Measurements from ENCODE around the gene GLI3.

Gene GLI3

DNA sequence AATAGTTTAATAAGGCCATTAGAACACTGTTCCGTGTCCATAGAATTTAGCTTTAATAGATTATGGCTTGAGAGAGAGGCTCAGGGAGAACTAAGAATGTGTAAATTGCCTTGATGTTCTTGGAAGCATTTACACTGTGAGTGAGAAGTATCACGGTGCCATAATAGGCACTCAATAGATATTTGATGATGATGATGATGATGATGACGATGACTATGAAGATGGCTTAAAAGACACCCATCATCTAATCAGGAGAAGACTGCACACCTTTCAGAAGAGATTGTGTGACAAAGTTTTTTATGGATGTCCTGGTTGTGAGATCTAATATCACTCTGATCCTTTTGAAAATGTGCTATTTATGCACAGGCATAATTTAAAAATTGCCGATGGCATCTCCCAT is 264.2 kb downstream of the GLI3 start:
- Histone ChIP-seq H3K9me3 (ENCODE audit: insufficient read depth, low read length) (no peaks in the 10 kb centered on the region), H3K4me3 (ENCODE audit: insufficient read length, low read depth) (no peak overlapping the region), H3K36me3 (ENCODE audit: insufficient read depth, insufficient read length, low read length) (peaks cover 60% of the 10 kb centered on the region), H3K9ac (ENCODE audit: insufficient read length, low read depth) (no peak overlapping the region), H3K27me3 (ENCODE audit: insufficient read depth, insufficient read length) (no peaks in the 10 kb centered on the region), H3K4me1 (ENCODE audit: insufficient read depth, insufficient read length) (peaks cover 2% of the 10 kb centered on the region)
- TF ChIP-seq YY1 (IDR thresholded peaks at IDR 0.05; ENCODE audit: insufficient read depth, insufficient read length), result no peak
- no peak for TF ChIP-seq SUZ12 (IDR thresholded peaks at IDR 0.05; ENCODE audit: extremely low read depth, insufficient read depth, insufficient read length)
- no peak for TF ChIP-seq ZNF274 (IDR thresholded peaks at IDR 0.05; ENCODE audit: low read depth, low read length)
- DNase-seq (ENCODE audit: low read depth, low spot score), result no peak

DNA sequence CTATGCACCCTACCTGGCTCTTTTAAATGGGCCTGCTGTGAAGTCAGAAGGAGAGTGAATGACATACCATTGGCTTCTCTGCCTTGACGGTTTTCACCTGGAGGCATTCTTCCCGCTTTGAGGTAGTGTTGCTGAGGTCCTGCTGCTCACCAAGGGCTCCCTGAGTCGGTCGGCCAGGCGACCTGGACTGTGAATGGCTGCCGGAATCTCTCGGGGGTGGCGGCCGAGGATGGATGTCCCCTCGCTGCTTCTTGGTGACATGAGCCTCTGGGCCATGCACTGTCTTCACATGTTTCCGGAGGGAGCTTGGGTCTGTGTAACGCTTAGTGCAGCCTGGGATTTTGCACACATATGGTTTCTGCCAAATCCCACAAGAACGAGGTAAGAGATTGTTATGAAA is 264.7 kb downstream of the GLI3 start:
- H3K27me3 ChIP-seq (ENCODE audit: insufficient read depth, insufficient read length), result no peaks in the 10 kb centered on the region

DNA sequence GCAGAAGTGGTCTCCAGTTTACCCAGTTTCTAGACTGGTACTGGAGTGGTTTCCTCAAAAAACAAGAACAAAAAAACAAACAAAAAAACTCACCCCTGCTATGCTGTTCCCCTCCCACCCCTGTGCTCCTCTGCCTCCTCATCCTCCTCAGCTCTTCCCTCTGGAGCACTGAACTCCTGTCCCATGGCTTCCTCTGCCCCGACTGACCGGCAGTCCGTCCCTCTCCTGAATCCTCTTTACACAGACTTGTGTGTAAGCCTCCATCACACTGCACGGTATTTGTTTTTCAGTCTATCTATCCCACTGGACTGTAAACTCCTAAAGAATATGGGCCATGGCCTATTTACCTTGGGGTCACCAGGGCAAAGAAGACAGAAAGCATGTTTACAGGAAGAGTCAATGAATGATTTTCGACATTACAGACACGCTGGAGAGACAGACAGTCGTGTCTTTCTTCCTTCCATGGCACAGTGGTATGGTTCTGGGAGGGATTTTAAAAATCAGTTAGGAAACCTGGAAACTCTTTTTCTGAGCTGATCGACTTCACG is 265.3 kb downstream of the GLI3 start:
- no peaks in the 10 kb centered on the region for H3K27me3 ChIP-seq (ENCODE audit: insufficient read depth, insufficient read length)
- no peak for DNase-seq (ENCODE audit: low read depth, low spot score)
- no peaks in the 10 kb centered on the region for H3K4me1 ChIP-seq (ENCODE audit: insufficient read depth, insufficient read length)
- no peak overlapping the region for H3K4me3 ChIP-seq (ENCODE audit: insufficient read length, low read depth)
- TF ChIP-seq YY1 (IDR thresholded peaks at IDR 0.05; ENCODE audit: insufficient read depth, insufficient read length), result no peak
- TF ChIP-seq SUZ12 (IDR thresholded peaks at IDR 0.05; ENCODE audit: extremely low read depth, insufficient read depth, insufficient read length), result no peak
- no peak for TF ChIP-seq ZNF274 (IDR thresholded peaks at IDR 0.05; ENCODE audit: low read depth, low read length)
- H3K9ac ChIP-seq (ENCODE audit: insufficient read length, low read depth), result no peak overlapping the region
- H3K36me3 ChIP-seq (ENCODE audit: insufficient read depth, insufficient read length, low read length), result peaks cover 63% of the 10 kb centered on the region
- H3K9me3 ChIP-seq (ENCODE audit: insufficient read depth, low read length), result no peaks in the 10 kb centered on the region

More for the DNA sequence above, 264.7 kb downstream of the GLI3 start:
- no peak overlapping the region for H3K4me3 ChIP-seq (ENCODE audit: insufficient read length, low read depth)
- no peak overlapping the region for H3K9ac ChIP-seq (ENCODE audit: insufficient read length, low read depth)
- peaks cover 1% of the 10 kb centered on the region for H3K4me1 ChIP-seq (ENCODE audit: insufficient read depth, insufficient read length)
- peaks cover 61% of the 10 kb centered on the region for H3K36me3 ChIP-seq (ENCODE audit: insufficient read depth, insufficient read length, low read length)
- no peak for DNase-seq (ENCODE audit: low read depth, low spot score)
- H3K9me3 ChIP-seq (ENCODE audit: insufficient read depth, low read length), result no peaks in the 10 kb centered on the region
- TF ChIP-seq SUZ12 (IDR thresholded peaks at IDR 0.05; ENCODE audit: extremely low read depth, insufficient read depth, insufficient read length), result no peak
- TF ChIP-seq YY1 (IDR thresholded peaks at IDR 0.05; ENCODE audit: insufficient read depth, insufficient read length), result no peak
- no peak for TF ChIP-seq ZNF274 (IDR thresholded peaks at IDR 0.05; ENCODE audit: low read depth, low read length)

DNA sequence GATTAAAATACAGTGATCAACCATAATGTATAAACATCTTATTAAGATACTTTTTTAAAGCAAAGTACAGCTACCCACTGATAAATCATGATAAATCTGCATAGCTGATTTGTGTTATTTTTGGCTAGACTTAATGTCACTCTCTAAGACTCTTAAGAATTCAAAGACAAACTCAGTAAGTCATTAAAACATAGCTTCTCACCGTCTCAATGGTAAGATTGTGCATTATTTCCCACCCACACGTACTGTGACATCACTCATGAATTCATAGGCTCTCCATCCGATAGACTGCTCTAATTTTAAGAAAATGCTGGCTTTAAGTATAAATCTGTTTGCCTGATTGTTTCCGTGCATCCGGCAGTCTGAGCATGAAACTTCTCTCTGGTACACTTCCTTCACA is 266.1 kb downstream of the GLI3 start:
- no peak overlapping the region for H3K4me3 ChIP-seq (ENCODE audit: insufficient read length, low read depth)
- H3K9me3 ChIP-seq (ENCODE audit: insufficient read depth, low read length), result no peaks in the 10 kb centered on the region
- no peak overlapping the region for H3K9ac ChIP-seq (ENCODE audit: insufficient read length, low read depth)
- no peaks in the 10 kb centered on the region for H3K4me1 ChIP-seq (ENCODE audit: insufficient read depth, insufficient read length)
- DNase-seq (ENCODE audit: low read depth, low spot score), result no peak
- H3K27me3 ChIP-seq (ENCODE audit: insufficient read depth, insufficient read length), result no peaks in the 10 kb centered on the region
- TF ChIP-seq ZNF274 (IDR thresholded peaks at IDR 0.05; ENCODE audit: low read depth, low read length) (no peak), SUZ12 (IDR thresholded peaks at IDR 0.05; ENCODE audit: extremely low read depth, insufficient read depth, insufficient read length) (no peak), YY1 (IDR thresholded peaks at IDR 0.05; ENCODE audit: insufficient read depth, insufficient read length) (no peak)
- peaks cover 65% of the 10 kb centered on the region for H3K36me3 ChIP-seq (ENCODE audit: insufficient read depth, insufficient read length, low read length)

DNA sequence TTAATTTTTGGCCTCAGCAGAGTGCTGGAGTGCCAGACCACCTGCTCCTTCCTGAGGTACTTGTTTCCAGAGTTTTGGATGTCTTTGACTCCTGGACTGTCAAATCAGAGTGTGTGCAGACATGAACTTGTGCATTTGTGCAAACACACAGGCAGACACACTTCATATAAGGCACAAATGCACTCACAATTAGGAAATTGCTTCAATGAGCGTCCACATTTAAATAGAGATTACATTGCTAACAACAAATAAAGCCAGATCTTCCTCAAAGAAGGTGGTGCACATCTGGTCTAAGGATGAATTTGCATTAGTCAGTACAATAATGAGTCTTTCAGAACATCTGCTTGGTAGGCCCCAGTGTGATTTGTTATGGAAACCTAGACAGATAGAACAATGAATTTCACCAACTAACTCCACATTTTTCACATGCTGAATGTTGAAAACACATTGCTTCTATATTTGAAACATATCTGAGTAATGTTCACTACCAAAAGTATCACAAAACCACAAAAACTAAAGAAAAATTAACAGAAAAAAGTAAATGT is 267.4 kb downstream of the GLI3 start:
- H3K4me3 ChIP-seq (ENCODE audit: insufficient read length, low read depth), result no peak overlapping the region
- H3K27me3 ChIP-seq (ENCODE audit: insufficient read depth, insufficient read length), result no peaks in the 10 kb centered on the region
- DNase-seq (ENCODE audit: low read depth, low spot score), result no peak
- H3K9me3 ChIP-seq (ENCODE audit: insufficient read depth, low read length), result no peaks in the 10 kb centered on the region
- H3K9ac ChIP-seq (ENCODE audit: insufficient read length, low read depth), result no peak overlapping the region
- H3K4me1 ChIP-seq (ENCODE audit: insufficient read depth, insufficient read length), result no peaks in the 10 kb centered on the region
- no peak for TF ChIP-seq YY1 (IDR thresholded peaks at IDR 0.05; ENCODE audit: insufficient read depth, insufficient read length)
- no peak for TF ChIP-seq ZNF274 (IDR thresholded peaks at IDR 0.05; ENCODE audit: low read depth, low read length)
- no peak for TF ChIP-seq SUZ12 (IDR thresholded peaks at IDR 0.05; ENCODE audit: extremely low read depth, insufficient read depth, insufficient read length)
- H3K36me3 ChIP-seq (ENCODE audit: insufficient read depth, insufficient read length, low read length), result peaks cover 71% of the 10 kb centered on the region

DNA sequence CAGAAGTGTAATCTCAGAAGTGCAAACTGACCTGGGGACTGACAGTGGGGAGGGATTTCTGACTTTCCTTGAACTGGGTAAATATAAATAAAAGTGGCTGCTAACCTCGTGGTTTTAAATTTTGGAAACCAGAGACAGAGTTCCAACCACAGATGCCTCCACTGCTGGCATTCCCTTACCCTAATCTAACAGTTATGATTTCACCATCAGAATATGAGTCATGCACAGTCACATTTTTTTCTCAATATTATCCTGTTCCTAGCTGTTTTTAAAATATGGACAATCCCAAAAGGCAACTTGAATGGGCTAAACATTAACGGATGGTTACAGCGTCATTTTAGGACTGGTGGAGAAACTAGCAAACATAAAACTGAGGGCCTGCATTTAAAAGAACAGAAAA is 269.9 kb downstream of the GLI3 start:
- H3K9ac ChIP-seq (ENCODE audit: insufficient read length, low read depth), result no peak overlapping the region
- no peak overlapping the region for H3K4me3 ChIP-seq (ENCODE audit: insufficient read length, low read depth)
- H3K36me3 ChIP-seq (ENCODE audit: insufficient read depth, insufficient read length, low read length), result peaks cover 71% of the 10 kb centered on the region
- no peak for DNase-seq (ENCODE audit: low read depth, low spot score)
- no peaks in the 10 kb centered on the region for H3K4me1 ChIP-seq (ENCODE audit: insufficient read depth, insufficient read length)
- H3K27me3 ChIP-seq (ENCODE audit: insufficient read depth, insufficient read length), result no peaks in the 10 kb centered on the region
- TF ChIP-seq ZNF274 (IDR thresholded peaks at IDR 0.05; ENCODE audit: low read depth, low read length) (no peak), SUZ12 (IDR thresholded peaks at IDR 0.05; ENCODE audit: extremely low read depth, insufficient read depth, insufficient read length) (no peak), YY1 (IDR thresholded peaks at IDR 0.05; ENCODE audit: insufficient read depth, insufficient read length) (no peak)
- H3K9me3 ChIP-seq (ENCODE audit: insufficient read depth, low read length), result no peaks in the 10 kb centered on the region

DNA sequence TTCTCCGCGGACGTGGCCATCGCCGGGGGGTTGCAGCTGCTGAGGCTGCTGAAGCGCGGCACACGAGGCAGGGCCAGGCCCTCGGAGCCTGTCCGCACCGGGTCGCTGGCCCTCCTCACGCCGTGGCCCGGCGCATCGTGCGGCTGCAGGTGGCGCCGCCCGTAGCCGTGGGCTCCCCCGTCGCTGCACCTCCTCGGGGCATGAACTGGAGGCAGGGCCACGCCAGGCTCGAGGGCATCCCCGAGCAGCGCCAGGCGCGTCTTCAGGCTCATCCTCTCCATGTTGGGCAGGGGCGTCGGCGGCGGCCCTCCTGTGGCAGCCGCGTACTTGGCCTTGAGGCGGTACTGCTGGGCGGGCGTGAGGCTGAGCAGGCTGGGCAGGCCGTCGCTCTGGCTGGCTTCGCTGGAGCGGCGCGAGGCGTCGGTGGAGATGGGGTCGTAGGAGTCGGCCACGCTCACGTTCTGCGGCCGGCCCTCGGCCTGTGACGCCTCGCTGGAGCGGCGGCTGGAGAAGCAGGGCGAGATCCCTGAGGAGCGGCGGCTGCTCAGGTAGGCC is 271.0 kb downstream of the GLI3 start:
- no peak overlapping the region for H3K9ac ChIP-seq (ENCODE audit: insufficient read length, low read depth)
- no peaks in the 10 kb centered on the region for H3K27me3 ChIP-seq (ENCODE audit: insufficient read depth, insufficient read length)
- no peak for DNase-seq (ENCODE audit: low read depth, low spot score)
- H3K36me3 ChIP-seq (ENCODE audit: insufficient read depth, insufficient read length, low read length), result peaks cover 59% of the 10 kb centered on the region
- no peaks in the 10 kb centered on the region for H3K9me3 ChIP-seq (ENCODE audit: insufficient read depth, low read length)
- no peak overlapping the region for H3K4me3 ChIP-seq (ENCODE audit: insufficient read length, low read depth)
- no peaks in the 10 kb centered on the region for H3K4me1 ChIP-seq (ENCODE audit: insufficient read depth, insufficient read length)
- no peak for TF ChIP-seq ZNF274 (IDR thresholded peaks at IDR 0.05; ENCODE audit: low read depth, low read length)
- no peak for TF ChIP-seq YY1 (IDR thresholded peaks at IDR 0.05; ENCODE audit: insufficient read depth, insufficient read length)
- TF ChIP-seq SUZ12 (IDR thresholded peaks at IDR 0.05; ENCODE audit: extremely low read depth, insufficient read depth, insufficient read length), result no peak
